HG03159 (cell line): ENCODE measurements around the gene GPRC5B.

ENCODE experiments used
- ATAC-seq: cut with Tn5 transposase; IDR thresholded peaks from one replicate; pipeline ENCODE4 v1.9.1; 2021; ENCODE audit warnings: mild to moderate bottlenecking, moderate library complexity; ENCODE audit not compliant: unreplicated experiment

Gene GPRC5B

DNA sequence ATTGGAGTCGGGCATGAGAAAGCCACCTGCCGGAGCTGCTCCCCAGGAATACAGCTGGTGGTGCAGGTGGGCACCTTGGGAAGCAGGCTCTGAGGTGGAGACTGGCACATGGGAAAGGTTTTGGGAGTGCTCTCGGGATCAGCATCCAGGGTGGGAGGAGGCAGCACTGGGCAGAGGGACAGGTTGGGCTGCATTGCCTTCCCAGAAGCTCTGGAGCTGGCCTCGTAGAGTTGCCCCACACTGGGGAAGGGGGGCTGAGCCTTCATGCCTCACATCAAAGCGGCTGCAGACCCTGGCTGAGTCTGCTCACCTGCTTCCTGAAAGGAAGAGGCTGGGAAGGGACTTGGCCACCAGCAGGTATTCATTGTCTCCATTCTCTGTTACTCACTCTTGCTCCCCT lies 13.5 kb upstream of the GPRC5B start:
- ATAC-seq, result no peak

DNA sequence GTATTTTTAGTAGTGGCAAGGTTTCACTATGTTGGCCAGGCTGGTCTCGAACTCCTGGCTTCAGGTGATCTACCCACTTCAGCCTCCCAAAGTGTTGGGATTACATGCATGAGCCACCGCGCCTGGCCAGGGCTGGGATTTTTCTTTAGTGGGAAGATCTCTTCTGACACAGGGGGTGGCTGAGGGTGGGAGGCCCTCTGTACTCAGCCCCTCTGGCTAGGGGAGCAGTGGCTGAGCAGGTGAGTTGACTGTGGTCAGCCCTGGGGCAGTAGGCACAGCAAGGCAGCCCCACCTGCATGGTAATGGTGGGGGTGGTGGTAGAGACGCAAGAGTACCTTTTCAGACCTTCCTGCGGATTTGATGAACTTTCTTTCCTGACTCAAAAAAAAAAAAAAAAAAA lies 12.3 kb upstream of the GPRC5B start:
- ATAC-seq, result no peak

DNA sequence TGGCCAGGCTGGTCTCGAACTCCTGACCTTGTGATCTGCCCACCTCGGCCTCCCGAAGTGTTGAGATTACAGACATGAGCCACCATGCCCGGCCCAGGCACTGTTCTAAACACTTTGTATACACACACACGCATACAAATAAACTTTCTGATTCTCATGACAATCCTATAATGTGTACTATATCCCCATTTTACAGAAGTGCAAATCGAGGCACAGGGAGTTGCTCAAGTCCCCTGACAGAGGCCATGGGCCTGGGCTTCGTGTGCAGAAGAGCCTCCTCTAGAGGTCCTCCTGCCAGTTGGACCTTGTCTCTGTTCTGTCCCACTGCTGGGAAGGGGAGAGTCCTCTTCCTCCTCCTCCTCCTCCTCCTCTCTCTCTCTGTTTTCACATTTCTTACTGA lies 9.9 kb upstream of the GPRC5B start:
- no peak for ATAC-seq

DNA sequence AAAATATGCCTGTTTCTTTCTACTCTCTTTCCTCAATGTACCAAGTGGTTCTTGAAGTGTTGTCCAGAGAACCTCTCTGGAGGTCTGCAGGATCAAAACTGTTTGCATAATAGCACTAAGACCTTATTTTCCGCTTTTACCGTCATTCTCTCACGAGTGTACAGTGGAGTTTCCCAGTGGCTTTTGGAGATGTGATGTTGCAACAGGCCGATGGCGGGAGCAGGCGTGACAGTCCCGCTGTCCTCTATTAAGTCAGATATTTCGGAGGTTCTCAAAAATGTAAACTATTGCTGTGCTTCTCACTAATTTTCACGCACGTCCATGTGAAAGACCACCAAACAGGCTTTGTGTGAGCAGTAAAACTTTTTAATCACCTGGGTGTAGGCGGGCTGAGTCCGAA lies 8.3 kb upstream of the GPRC5B start:
- no peak for ATAC-seq

DNA sequence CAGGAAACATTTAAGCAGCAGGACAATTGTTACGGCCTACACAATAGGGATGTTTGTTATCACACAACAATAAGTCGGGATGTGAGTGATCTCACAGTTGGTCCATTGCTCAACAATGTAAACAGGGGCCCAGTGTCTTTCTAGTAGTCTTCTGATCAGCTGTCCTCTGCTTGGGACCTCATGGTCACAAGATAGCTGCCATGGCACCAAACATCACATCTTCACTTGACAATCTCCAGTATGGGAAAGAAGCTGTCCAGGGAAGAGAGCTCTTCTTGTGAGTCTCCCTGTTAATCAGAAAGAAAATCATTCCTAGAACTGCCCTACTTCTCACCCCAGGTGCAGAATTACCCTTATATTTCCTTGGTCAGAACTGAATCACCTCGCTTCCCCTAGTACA lies 6.3 kb upstream of the GPRC5B start:
- no peak for ATAC-seq

DNA sequence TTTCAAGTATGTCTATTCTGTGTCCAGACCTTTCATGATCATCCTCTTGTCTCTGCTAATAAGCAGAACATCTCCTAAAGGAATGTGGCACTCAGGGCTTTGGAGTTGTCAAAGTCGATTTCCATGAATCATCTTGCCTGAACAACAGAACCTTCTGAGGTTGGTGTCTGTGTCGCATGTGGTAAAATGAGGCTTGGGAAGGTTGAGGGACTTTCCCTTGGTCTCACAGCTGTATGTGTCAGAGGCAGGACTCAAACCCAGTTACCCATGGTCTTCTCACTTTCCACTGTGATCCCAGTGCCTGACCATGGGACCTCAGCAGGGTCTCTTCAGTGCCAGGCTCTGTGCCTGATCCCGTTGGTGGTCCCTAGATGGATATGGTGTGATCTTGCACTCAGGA lies 4.2 kb upstream of the GPRC5B start:
- ATAC-seq, result no peak

DNA sequence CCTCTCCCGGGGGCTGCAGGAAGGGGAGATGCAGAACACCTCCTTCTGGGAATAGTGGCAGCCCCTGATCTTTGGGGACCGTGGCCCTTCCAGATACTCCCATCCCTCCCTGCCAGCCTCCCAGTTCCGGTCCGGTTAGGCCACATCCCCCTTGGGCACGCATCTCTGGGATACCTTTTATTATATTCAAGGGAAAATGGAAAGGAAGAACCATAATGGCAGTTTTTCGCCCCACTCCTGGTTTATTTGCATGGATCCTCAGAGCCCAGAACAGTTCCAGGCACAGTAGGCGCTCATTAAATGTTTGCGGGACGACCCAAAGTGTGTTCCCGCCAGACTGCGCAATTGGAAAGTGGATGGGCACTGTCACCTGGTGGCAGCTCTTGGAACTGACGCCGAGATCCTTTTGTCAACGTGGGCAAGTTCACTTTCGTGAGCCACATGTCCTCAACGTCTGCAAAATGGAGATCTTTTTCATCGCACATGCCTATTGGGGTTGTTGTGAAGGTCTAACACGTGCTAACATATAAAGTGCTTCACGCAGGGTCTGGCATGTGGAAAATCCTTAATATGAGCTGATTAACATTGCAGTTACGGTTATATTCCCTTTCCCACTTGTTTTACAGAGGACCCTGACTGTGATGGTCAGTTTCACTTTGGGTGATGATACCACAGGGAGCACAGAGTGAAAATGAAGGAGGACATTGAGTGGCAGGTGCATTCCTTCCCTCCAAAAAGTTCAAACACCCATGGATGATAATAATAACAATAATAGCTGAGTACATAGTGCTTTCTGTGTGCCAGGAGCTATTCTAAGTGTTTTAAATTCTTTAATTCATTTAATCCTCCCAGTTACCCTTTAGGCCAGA lies 1.7 kb upstream of the GPRC5B start:
- no peak for ATAC-seq

DNA sequence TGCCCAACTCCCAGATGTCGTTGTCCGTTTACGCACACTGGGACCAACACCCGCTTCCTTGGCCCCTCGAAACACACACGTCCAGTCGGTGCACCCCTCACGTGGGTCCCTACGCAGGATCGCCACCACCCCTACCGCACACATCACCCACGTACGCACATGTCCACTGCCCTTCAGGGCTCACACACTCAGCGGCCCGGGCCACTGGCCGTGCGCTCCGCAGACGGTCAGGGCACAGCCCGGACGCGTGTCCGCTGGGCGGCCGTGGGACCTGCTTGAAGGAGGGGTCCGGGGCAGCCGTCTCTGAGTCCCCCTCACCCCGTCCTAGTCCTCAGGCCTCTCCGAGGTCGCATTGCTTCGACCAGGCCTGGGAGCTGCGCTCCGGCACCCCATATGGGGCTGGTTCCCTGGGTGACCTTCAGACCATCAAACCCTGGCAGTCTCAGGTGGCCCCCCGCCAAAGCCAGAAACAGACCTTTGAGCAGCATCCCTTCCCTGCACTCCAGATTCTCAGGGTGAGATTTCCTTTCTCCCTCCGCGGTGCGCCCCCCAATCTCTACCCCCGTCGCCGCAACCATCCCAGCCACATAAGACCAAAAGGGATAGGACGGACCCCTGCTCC lies 914 bp upstream of the GPRC5B start:
- ATAC-seq, result no peak

DNA sequence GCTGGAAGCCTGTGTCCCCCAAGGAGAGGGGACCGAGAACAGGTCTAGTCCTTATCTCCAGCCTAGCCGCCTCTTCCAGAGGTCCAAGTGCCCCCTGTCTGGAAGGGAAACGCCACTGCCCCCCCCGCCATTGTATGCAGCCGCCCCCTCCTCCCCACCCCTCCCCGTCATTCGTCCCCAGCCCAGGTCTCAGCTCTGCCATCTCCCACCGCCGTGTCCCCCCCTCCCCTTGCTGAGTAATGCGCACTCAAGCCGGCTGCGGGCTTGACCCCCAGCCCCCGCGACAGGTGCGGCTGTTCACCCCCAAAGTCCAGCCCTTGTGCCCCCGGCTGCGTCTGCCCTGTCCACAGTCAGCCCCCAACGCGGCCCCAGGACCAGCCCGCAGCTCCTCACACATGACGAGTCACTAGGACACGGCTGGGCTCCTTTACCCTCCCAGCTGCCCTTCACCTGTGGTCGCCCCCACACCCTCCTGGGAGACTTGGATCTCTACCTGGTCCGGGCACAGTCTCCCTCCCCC lies 622 bp downstream of the GPRC5B start:
- no peak for ATAC-seq

DNA sequence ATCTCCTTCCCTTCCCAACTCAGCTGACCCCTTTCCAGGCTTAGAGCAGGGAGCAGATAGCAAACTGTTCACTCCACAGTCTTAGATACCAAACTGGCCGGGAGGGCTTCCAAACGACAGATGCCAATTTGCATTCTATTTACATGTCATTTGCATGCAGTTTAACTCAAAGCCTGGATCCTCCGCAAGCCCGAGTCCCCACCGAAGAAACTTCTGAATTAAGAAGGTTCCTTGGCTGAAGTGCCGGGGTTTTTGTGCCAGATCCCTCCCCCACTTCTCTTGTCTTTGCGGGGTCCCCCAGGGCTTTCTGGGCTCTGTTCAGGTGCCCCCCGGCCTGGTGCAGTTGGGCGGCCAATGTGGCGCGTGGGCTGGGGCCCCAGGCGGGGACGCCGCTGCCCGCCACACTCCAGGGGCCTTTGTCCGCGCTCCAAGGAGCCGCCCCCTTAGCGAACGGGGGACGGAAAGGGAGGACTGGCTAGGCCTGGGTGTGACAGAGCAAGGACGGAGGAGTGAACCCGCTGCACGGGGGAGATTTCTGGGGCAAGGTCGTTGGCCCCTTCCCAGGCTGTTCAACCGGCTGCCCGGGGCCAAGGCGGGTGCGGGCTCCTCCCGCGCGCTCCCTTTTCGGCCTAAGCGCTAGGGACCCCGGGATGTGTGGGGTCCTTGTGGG lies 1.2 kb downstream of the GPRC5B start:
- ATAC-seq, result no peak

DNA sequence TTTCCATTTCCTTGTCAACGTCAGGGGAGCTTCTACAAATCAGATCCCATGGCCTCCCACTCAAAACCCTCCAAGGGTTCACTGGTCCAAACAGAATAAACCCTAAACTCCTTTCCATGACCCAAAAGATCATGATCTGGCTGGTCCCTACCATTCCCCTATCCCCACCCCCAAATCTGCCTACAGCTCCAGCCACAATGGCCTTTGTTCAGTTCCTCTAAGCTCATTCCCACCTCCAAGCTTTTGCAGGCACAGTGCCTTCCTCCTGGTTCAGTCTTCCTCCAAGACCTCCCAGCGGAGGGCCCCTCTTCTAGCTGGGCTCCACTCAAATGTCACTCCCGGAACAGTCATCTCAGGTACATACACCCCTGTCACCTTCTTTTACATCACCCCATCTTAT lies 2.0 kb downstream of the GPRC5B start:
- no peak for ATAC-seq

DNA sequence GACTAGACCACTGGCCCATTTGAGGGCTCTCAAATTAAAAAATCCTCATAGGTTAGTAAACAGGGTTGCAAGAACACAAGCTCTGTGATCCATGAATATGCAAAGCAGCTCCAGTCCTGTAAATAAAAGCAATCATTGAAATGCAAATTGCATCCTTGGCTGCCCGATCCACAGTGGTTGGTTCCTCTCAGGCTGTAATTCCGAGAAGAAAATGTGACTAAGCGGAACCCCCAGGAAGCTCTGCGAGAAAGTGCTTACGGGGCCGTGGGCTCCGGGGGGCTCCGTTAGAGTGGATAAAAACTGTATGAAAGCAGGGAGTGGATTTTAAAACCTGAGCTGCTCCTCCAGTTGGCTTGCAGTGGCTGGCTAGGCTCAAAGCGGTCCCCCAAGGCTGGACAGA lies 2.5 kb downstream of the GPRC5B start:
- ATAC-seq, result no peak

DNA sequence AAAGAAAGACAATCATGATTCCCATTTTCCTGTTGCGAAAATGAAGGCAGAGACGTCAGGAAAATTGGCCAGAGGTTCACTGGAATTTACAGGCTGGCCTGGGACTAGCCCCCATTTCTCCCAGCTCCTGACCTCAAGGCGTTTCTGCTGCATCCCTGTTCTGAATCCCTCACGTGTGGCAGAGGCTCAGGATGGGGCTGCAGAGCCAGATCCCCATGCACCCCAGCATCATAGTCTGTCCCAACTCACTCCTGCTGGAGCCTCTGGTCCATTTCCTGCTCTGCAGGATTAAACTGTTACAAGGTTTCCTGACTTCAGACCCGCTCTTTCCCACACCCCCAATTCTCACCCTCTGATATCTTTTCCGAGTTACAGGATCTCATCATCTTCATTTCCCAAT lies 2.9 kb downstream of the GPRC5B start:
- no peak for ATAC-seq

DNA sequence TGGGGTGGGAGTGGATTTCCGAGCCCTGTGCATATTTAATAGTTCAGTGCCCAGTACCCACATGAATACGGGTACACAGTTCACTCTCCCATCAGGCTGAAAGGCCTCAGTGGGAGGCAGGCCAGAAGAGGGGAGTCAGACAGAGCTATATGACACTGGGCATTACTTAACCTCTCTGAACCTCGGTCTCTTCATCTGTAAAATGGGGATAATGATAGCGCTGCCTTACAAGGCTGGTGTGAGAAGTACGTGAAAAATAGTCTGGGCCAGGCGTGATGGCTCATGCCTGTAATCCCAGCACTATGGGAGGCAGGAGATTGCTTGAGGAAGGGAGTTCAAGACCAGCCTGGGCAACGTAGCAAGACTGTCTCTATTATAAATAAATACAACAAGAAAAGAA lies 3.6 kb downstream of the GPRC5B start:
- ATAC-seq, result no peak

DNA sequence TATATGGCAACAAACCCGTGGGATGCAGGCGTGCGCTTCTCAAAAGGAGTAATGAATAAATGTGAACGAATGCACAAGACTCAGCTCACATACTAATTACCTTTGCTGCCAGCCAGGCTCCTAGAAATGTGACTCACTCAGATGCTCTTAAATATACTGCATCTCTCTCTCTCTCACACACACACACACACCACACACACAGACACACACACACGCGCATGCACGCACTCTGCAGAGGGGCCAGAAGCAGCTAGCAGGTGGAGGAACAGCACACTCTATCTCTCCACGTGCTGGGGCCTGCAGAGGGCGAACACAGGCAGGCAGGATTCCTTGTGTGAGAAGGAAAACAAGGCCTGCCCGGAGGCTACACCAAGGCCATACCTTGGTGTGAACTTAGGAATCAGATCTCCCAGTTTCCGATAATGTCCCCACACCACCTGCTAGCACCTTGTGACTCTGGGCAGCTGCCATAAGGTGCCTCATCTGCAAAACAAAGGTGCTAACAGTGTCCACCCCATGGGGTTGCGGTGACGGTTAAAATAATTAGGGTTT lies 5.3 kb downstream of the GPRC5B start:
- no peak for ATAC-seq

DNA sequence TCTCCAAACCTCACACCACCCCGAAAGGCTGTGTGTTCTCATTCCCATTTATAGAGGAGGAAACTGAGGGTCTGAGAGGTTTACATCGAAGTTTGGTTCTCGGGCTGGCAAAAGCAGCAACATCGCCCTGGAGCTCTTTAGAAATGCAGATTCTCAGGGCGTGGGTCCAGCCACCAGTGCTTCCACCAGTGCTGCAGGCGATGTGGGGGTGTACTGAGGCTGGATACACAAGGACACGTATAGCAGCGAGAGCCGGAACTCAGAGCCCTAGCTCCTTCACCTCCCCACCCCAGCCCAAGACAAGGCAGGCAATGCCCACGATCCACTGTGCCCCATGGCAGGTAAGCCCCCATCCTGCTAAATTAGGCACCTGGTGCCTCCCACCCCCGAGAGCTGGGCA lies 5.9 kb downstream of the GPRC5B start:
- no peak for ATAC-seq

DNA sequence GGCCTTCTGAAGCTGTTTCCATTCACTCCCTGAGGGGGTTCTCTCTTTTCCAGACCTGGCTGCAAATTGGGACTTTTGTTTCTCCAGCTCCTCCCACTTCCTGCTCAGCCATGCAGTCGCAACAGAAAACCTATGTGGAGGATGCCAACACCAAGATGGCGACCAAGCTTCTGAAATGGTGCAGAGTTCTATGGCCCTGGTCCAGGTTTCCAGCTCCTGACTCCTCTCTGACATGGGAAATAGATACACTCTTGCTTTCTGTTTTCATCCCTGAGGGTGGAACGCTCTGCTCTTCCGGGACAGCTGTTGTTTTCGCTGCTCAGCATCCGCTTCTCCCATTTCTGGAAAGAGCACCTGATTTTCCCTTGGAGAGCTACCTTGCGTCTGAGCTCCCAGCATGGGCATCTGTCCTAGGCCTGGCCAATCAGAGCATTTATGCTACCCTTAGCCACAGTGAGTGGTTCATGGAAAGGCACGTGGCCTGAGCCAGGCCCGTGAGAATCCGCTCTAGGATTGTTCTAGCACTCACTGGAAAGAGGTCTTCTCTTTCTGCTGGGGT lies 8.1 kb downstream of the GPRC5B start:
- no peak for ATAC-seq

DNA sequence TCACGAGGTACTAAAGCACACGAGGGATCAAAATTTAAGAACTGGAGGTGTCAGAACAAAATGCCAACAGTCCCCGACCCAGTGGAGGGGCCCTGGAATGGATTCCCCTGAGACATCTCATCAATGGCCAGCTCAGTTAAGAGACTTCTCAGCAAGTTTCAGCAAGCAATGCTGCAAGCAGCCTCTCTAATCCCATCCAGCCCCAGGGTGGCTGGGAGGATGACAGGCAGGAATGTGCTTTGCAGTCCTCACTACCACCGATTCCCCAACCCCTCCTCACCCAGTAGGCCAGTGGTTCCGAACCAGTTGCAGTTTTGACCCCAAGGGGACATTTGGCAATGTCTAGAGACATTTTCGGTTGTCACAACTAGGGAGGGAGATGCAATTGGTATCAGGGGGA lies 8.7 kb downstream of the GPRC5B start:
- no peak for ATAC-seq

DNA sequence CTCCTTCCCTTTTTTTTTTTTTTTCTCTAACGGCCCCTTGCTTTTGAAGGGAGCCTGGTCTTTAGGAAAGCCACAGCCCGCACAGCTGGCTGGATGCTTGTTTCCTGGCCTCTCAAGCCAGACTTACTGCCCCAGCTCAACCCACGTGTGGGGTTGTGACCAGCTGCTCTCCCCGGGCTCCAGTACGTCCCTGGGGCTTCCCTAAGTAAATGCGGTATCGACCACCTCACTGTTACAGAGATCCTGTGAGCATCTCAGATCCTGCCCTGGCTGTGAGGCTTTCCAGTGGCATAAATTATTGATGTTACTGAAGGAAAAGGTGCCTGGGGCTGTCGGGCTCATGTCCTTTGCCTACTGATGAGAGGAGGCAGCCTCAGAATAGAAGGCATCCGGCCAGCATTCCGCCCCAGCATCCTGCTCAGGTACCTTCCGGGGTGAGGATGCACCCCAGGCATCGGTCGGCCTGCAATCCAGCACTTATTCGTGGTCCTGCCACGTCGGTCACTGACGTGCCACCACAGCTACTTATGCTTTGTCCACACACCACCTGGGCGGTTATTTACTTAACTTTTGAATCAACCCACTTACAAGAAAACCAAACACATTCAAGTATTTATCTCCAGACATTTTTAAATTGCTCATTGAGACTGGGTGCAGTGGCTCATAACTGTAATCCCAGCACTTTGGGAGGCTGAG lies 9.6 kb downstream of the GPRC5B start:
- no peak for ATAC-seq

DNA sequence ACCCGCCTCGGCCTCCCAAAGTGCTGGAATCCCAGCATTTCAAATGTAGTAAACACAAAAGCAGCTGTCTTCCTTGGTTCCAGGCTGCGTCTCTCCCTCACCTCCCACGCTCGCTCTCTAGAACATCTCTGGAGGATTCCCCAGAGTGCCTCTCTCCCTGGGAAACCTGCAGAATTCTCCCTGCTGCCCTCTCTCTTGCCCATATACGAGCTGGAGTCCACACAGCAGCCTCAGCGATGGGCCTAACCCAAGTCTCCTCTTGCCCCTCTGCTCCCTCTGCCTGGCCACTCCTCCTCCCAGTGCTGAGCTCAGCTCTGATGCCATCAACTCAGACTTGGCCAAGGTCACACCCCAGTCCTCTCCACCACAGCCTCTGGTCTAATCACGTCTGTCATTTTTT lies 10.6 kb downstream of the GPRC5B start:
- no peak for ATAC-seq

DNA sequence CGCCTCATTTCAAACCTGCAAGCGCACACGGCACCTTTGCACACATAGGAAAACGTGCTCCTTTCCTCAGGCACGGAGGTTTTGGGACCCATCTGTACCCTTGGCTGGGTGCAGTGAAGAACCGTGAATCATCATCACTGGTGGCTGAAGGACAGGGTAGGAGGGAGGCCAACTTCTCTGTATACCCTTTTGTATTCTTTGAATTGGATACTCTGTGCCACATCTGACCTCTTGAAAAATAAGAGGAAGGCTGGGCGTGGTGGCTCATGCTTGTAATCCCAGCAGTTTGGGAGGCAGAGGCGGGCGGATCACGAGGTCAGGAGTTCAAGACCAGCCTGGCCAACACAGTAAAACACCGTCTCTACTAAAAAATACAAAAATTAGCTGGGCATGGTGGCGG lies 11.7 kb downstream of the GPRC5B start:
- no peak for ATAC-seq
